WTC11 (cell line): ENCODE data around the gene DEFB118. TPM values are rescaled to one million over a fixed set of nuclear protein-coding genes. Genes with fewer than 3 reads are reported as not detected.

Source experiments
- ATAC-seq: fragments of 200-7000 bp; cut with Tn5 transposase; 2 replicates; pipeline ENCODE4 v1.10.0; 2021; ENCODE audit warnings: mild to moderate bottlenecking, moderate library complexity
- CTCF ChIA-PET: fragments of 300-600 bp; sonication (Branson Sonifier 250); formaldehyde crosslinking; loops from one replicate; lab custom pipeline; 2021; ENCODE audit warnings: antibody characterized with exemption; lab: Charles Lee
- POLR2A ChIA-PET: fragments of 350-600 bp; sonication (Branson Sonifier 250); formaldehyde crosslinking; loops from one replicate; lab custom pipeline; 2021; ENCODE audit warnings: antibody characterized with exemption; lab: Charles Lee
- DNase-seq: peaks from one replicate; pipeline ENCODE4 v3.0.0; 2021; ENCODE audit warnings: low spot score
- H3K27ac Mint-ChIP-seq: 2 replicates; pipeline ENCODE4 v1.8.0; 2021; ENCODE audit warnings: mixed read lengths
- H3K27me3 Mint-ChIP-seq: 2 replicates; pipeline ENCODE4 v1.8.0; 2021; ENCODE audit warnings: low read depth, mild to moderate bottlenecking, moderate library complexity, mixed read lengths
- H3K36me3 Mint-ChIP-seq: 2 replicates; pipeline ENCODE4 v1.8.0; 2021; ENCODE audit warnings: mixed read lengths
- H3K4me1 Mint-ChIP-seq: 2 replicates; pipeline ENCODE4 v1.8.0; 2022; ENCODE audit warnings: mixed read lengths
- H3K4me3 Mint-ChIP-seq: 2 replicates; pipeline ENCODE4 v1.8.0; 2021; ENCODE audit warnings: mild to moderate bottlenecking, moderate library complexity, mixed read lengths
- H3K9me3 Mint-ChIP-seq: 2 replicates; pipeline ENCODE4 v1.8.0; 2021; ENCODE audit warnings: mixed read lengths
- ARID4B ChIP-seq: sonication (generic); formaldehyde crosslinking; IDR thresholded peaks from 2 replicates; pipeline ENCODE4 v1.8.0; 2023; ENCODE audit warnings: missing genetic modification reagents, mild to moderate bottlenecking, borderline replicate concordance
- ATF3 ChIP-seq: sonication (generic); formaldehyde crosslinking; conservative IDR thresholded peaks from 2 replicates; pipeline ENCODE4 v1.8.1; 2022; ENCODE audit warnings: mild to moderate bottlenecking, missing genetic modification reagents
- ATF6 ChIP-seq: sonication (generic); formaldehyde crosslinking; IDR thresholded peaks from 2 replicates; pipeline ENCODE4 v1.8.1; 2023; ENCODE audit warnings: mild to moderate bottlenecking, missing genetic modification reagents
- CREB1 ChIP-seq: sonication (generic); formaldehyde crosslinking; IDR thresholded peaks from 2 replicates; pipeline ENCODE4 v1.8.0; 2023; ENCODE audit warnings: mild to moderate bottlenecking, missing genetic modification reagents
- E2F4 ChIP-seq: sonication (generic); formaldehyde crosslinking; IDR thresholded peaks from 2 replicates; pipeline ENCODE4 v1.8.1; 2022; ENCODE audit warnings: low read depth, mild to moderate bottlenecking, moderate library complexity, missing genetic modification reagents, borderline replicate concordance
- MXD4 ChIP-seq: fragments of 250-450 bp; sonication (Bioruptor Pico); IDR thresholded peaks from 2 replicates; pipeline ENCODE4 v1.8.0; 2021; ENCODE audit warnings: mild to moderate bottlenecking, moderate library complexity, borderline replicate concordance
- PRRX2 ChIP-seq: fragments of 250-450 bp; sonication (Bioruptor Pico); IDR thresholded peaks from 2 replicates; pipeline ENCODE4 v1.8.0; 2021; ENCODE audit warnings: mild to moderate bottlenecking
- SMAD3 ChIP-seq: sonication (generic); formaldehyde crosslinking; IDR thresholded peaks from 2 replicates; pipeline ENCODE4 v1.8.0; 2022; ENCODE audit warnings: missing genetic modification reagents, mild to moderate bottlenecking, borderline replicate concordance
- TCF7 ChIP-seq: sonication (generic); formaldehyde crosslinking; IDR thresholded peaks from 2 replicates; pipeline ENCODE4 v1.8.0; 2022; ENCODE audit warnings: mild to moderate bottlenecking, low read depth, missing genetic modification reagents, moderate library complexity
- ZBTB21 ChIP-seq: sonication (generic); formaldehyde crosslinking; IDR thresholded peaks from 2 replicates; pipeline ENCODE4 v1.8.1; 2023; ENCODE audit warnings: mild to moderate bottlenecking, missing genetic modification reagents, borderline replicate concordance
- ZMAT4 ChIP-seq: fragments of 250-450 bp; sonication (Bioruptor Pico); IDR thresholded peaks from 2 replicates; pipeline ENCODE4 v1.9.0; 2021; ENCODE audit warnings: mild to moderate bottlenecking
- ZNF219 ChIP-seq: sonication (generic); formaldehyde crosslinking; IDR thresholded peaks from 2 replicates; pipeline ENCODE4 v1.8.0; 2023; ENCODE audit warnings: missing genetic modification reagents, mild to moderate bottlenecking, borderline replicate concordance
- ZNF416 ChIP-seq: fragments of 250-450 bp; sonication (Bioruptor Pico); IDR thresholded peaks from 2 replicates; pipeline ENCODE4 v1.9.0; 2021; ENCODE audit warnings: mild to moderate bottlenecking, inconsistent platforms
- ZNF425 ChIP-seq: fragments of 250-450 bp; sonication (Bioruptor Pico); conservative IDR thresholded peaks from 2 replicates; pipeline ENCODE4 v1.9.0; 2021; ENCODE audit warnings: mild to moderate bottlenecking
- ZNF512 ChIP-seq: sonication (generic); formaldehyde crosslinking; IDR thresholded peaks from 2 replicates; pipeline ENCODE4 v1.8.1; 2022; ENCODE audit warnings: missing genetic modification reagents, borderline replicate concordance
- total RNA-seq: library from RNA; stranded (reverse); gene quantifications from 3 replicates; pipeline ENCODE4 v1.2.3, GENCODE V29; 2021

The DEFB118 gene
- total RNA-seq, 1 experiment from 2014 or later: not detected

GRCh38 chr20:31322504-31322903 is 45.9 kb upstream of the DEFB118 start:
- ChIA-PET POLR2A (interaction anchor here (0.6 kb wide), 1 partner anchor 1903 kb away, joined by 3 read pairs; no protein-coding TSS in a partner anchor), CTCF (no interaction called here)
- no peak overlapping the region for H3K4me3 Mint-ChIP-seq
- no peak overlapping the region for H3K27ac Mint-ChIP-seq
- TF ChIP-seq ZNF425 (no peak), SMAD3 (CRISPR knock-in tag) (no peak), ATF3 (no peak)
- peaks cover 71% of the 10 kb centered on the region for H3K9me3 Mint-ChIP-seq
- H3K27me3 Mint-ChIP-seq: peaks cover 11% of the 10 kb centered on the region; the same call in 1 of the 2 replicates
- no peaks in the 10 kb centered on the region for H3K4me1 Mint-ChIP-seq
- H3K36me3 Mint-ChIP-seq: peaks cover 57% of the 10 kb centered on the region
- DNase-seq: no peak
- peak; percentile 89 for ATAC-seq

GRCh38 chr20:31330893-31331292 is 37.5 kb upstream of the DEFB118 start:
- H3K9me3 Mint-ChIP-seq: peaks cover 37% of the 10 kb centered on the region
- no peak overlapping the region for H3K4me3 Mint-ChIP-seq
- TF ChIP-seq TCF7 (CRISPR knock-in tag): no peak
- TF ChIP-seq E2F4 (CRISPR knock-in tag): no peak
- TF ChIP-seq ZBTB21 (CRISPR knock-in tag): no peak
- no peak for TF ChIP-seq PRRX2 (CRISPR knock-in tag)
- no peak for TF ChIP-seq ZNF416
- no peak for TF ChIP-seq ZNF219 (CRISPR knock-in tag)
- no peak for TF ChIP-seq ATF6 (CRISPR knock-in tag)
- TF ChIP-seq ZMAT4 (CRISPR knock-in tag): no peak
- TF ChIP-seq MXD4 (CRISPR knock-in tag): no peak
- ATAC-seq (no peak), DNase-seq (no peak)
- H3K36me3 Mint-ChIP-seq: peaks cover 28% of the 10 kb centered on the region
- no peaks in the 10 kb centered on the region for H3K4me1 Mint-ChIP-seq
- H3K27ac Mint-ChIP-seq: no peak overlapping the region
- peaks cover 12% of the 10 kb centered on the region; the same call in 1 of the 2 replicates for H3K27me3 Mint-ChIP-seq
- ChIA-PET CTCF (no interaction called here), POLR2A (no interaction called here)

- Mint-ChIP-seq H3K36me3 (peaks cover 43% of the 10 kb centered on the region), H3K27me3 (0 out of 2 replicates have a peak, but pooled peaks cover 4% of the 10 kb centered on the region), H3K4me3 (no peak overlapping the region), H3K27ac (no peak overlapping the region), H3K4me1 (no peaks in the 10 kb centered on the region), H3K9me3 (peaks cover 71% of the 10 kb centered on the region)
- ATAC-seq (no peak), DNase-seq (no peak)
- ChIA-PET POLR2A (no interaction called here), CTCF (no interaction called here)
- TF ChIP-seq ZNF512 (CRISPR knock-in tag) (no peak), ARID4B (no peak), CREB1 (CRISPR knock-in tag) (no peak), ATF6 (CRISPR knock-in tag) (no peak)
Observed at GRCh38 chr20:31341470-31341869, 26.9 kb upstream of the DEFB118 start.
